Trophoblast cell (in vitro differentiated cells and primary cell): Measurements from ENCODE around the gene IL1RN.

Source experiments
- DNase-seq, 2 donors: peaks; one replicate each; pipeline ENCODE4 v3.0.0-alpha.2; 2016
- H2AFZ ChIP-seq: 2 replicates; pipeline ENCODE4 v1.6.1; 2013; ENCODE audit warnings: low read length, moderate library complexity, mild to moderate bottlenecking; ENCODE audit not compliant: insufficient read depth, poor library complexity
- H2AK5ac ChIP-seq: 2 replicates; pipeline ENCODE4 v1.6.1; 2013; ENCODE audit warnings: mild to moderate bottlenecking, low read length
- H2BK120ac ChIP-seq: 2 replicates; pipeline ENCODE4 v1.6.1; 2013; ENCODE audit warnings: low read length, mild to moderate bottlenecking, moderate library complexity; ENCODE audit not compliant: insufficient read depth, poor library complexity
- H2BK12ac ChIP-seq: 2 replicates; pipeline ENCODE4 v1.6.1; 2013; ENCODE audit warnings: mild to moderate bottlenecking, low read length, moderate library complexity
- H2BK5ac ChIP-seq: 2 replicates; pipeline ENCODE4 v1.6.1; 2013; ENCODE audit warnings: low read length, low read depth, moderate library complexity, mild to moderate bottlenecking; ENCODE audit not compliant: poor library complexity
- H3K14ac ChIP-seq: 2 replicates; pipeline ENCODE4 v1.6.1; 2013; ENCODE audit warnings: mild to moderate bottlenecking, low read length
- H3K18ac ChIP-seq: 2 replicates; pipeline ENCODE4 v1.6.1; 2013; ENCODE audit warnings: mild to moderate bottlenecking, low read length
- H3K23ac ChIP-seq: 2 replicates; pipeline ENCODE4 v1.6.1; 2013; ENCODE audit warnings: low read length
- H3K27ac ChIP-seq: 2 replicates; pipeline ENCODE4 v1.5.1; 2013; ENCODE audit warnings: low read depth, mild to moderate bottlenecking, inconsistent platforms, low read length, moderate library complexity
- H3K27me3 ChIP-seq: 2 replicates; pipeline ENCODE4 v1.6.1; 2013; ENCODE audit warnings: inconsistent platforms, mild to moderate bottlenecking, low read length, moderate library complexity; ENCODE audit not compliant: insufficient read depth
- H3K36me3 ChIP-seq, 2 experiments: 1 replicate in 1 of 2; 2 replicates in 1 of 2; pipeline ENCODE4 v1.6.1; 2013; ENCODE audit warnings: low read length in 2 of 2, mild to moderate bottlenecking in 2 of 2, moderate library complexity in 1 of 2; ENCODE audit not compliant: insufficient read depth in 2 of 2, control insufficient read depth in 1 of 2
- H3K4ac ChIP-seq: 2 replicates; pipeline ENCODE4 v1.6.1; 2013; ENCODE audit warnings: low read depth, mild to moderate bottlenecking, low read length, moderate library complexity
- H3K4me1 ChIP-seq, 2 experiments: 1 replicate in 1 of 2; 2 replicates in 1 of 2; pipeline ENCODE4 v1.6.1; 2013; ENCODE audit warnings: low read length in 2 of 2, mild to moderate bottlenecking in 2 of 2, moderate library complexity in 1 of 2; ENCODE audit not compliant: insufficient read depth in 2 of 2, control insufficient read depth in 1 of 2
- H3K4me2 ChIP-seq: 2 replicates; pipeline ENCODE4 v1.6.1; 2013; ENCODE audit warnings: inconsistent platforms, mild to moderate bottlenecking, low read length, moderate library complexity
- H3K4me3 ChIP-seq: 2 replicates; pipeline ENCODE4 v1.5.1; 2013; ENCODE audit warnings: mild to moderate bottlenecking, low read depth, low read length, inconsistent platforms
- H3K79me1 ChIP-seq: one replicate; pipeline ENCODE4 v1.6.1; 2013; ENCODE audit warnings: low read length
- H3K79me2 ChIP-seq: 2 replicates; pipeline ENCODE4 v1.6.1; 2013; ENCODE audit warnings: low read length, mild to moderate bottlenecking; ENCODE audit not compliant: control insufficient read depth, insufficient read depth, poor library complexity
- H3K9ac ChIP-seq: 2 replicates; pipeline ENCODE4 v1.6.1; 2013; ENCODE audit warnings: mild to moderate bottlenecking, low read length
- H3K9me3 ChIP-seq: 2 replicates; pipeline ENCODE4 v1.6.1; 2013; ENCODE audit warnings: low read depth, mild to moderate bottlenecking, control low read depth, inconsistent platforms, low read length; ENCODE audit not compliant: insufficient read depth
- H4K12ac ChIP-seq: 2 replicates; pipeline ENCODE4 v1.6.1; 2013; ENCODE audit warnings: low read depth, mild to moderate bottlenecking, low read length, moderate library complexity
- H4K8ac ChIP-seq: 2 replicates; pipeline ENCODE4 v1.6.1; 2013; ENCODE audit warnings: low read depth, mild to moderate bottlenecking, low read length, moderate library complexity
- H4K91ac ChIP-seq: one replicate; pipeline ENCODE4 v1.6.1; 2013; ENCODE audit warnings: low read depth, mild to moderate bottlenecking, low read length, moderate library complexity
- WGBS: extraction: QIAGEN DNeasy Blood & Tissue Kit; methylation state at CpG from one replicate; pipeline ENCODE4 v1.1.7; 2013; ENCODE audit warnings: missing lambda C conversion rate; ENCODE audit not compliant: insufficient read length, insufficient coverage; ENCODE audit errors: extremely low coverage; 5-methylcytosine and 5-hydroxymethylcytosine counted together

Gene IL1RN

DNA sequence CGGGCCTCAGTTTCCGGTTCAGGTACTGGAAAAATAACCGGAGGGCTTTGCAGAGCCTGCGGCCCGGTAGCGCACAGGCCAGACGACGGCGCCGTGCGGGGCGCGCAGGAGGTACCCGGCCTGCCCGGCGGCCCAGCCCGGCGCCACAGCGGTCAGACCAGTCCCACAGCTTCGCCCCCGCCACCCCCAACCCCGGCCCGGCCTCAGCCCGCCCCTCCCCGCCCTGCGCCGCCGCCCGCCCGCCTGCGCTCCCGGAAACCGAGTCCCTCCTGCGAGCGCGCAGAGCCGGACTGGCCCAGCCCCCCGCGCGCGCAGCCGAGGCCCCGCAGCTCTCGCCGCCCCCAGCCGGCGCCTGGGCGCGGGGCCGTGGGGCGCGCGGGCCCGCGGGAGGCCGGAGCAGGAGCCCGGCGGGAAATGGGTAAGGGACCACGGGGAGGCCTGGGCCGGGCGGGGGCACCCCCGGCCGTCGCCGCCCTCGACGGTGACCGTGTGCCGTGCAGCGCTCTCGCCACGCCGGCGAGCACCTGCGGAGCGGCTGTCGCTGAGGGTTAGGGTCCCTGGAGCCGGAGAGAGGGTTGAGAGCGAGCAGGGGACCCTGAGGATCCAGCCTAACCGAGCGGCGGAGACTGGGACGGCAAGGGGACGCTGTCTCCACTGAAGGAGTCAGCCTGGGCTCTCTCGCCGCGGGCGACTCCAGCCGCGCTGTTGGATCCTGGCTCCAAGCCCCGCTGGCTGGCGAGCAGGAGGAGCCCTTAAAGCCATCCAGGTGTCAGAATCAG is 29.9 kb downstream of the IL1RN start:
- peak; percentile 63 to 73 for DNase-seq
- H3K23ac ChIP-seq: peak overlapping the region; percentile 87
- peak overlapping the region; percentile 98 for H2BK5ac ChIP-seq
- H3K4ac ChIP-seq: peak overlapping the region; percentile 94
- no peaks in the 10 kb centered on the region for H3K9me3 ChIP-seq
- peak overlapping the region; percentile 99 for H4K91ac ChIP-seq
- WGBS: no CpG with 5 or more reads among the region's 92 CpGs
- peak overlapping the region; percentile 65 for H2AFZ ChIP-seq
- peak overlapping the region; percentile 89 for H2AK5ac ChIP-seq
- peak overlapping the region; percentile 100 for H3K9ac ChIP-seq
- H2BK120ac ChIP-seq: peak overlapping the region; percentile 95
- peak overlapping the region; percentile 99 for H3K4me3 ChIP-seq
- H3K27me3 ChIP-seq: no peaks in the 10 kb centered on the region
- H3K79me1 ChIP-seq: peaks cover 21% of the 10 kb centered on the region
- peaks cover 4 to 21% of the 10 kb centered on the region in 2 experiments for H3K4me1 ChIP-seq
- peak overlapping the region; percentile 81 for H3K4me2 ChIP-seq
- H4K8ac ChIP-seq: peak overlapping the region; percentile 98
- peak overlapping the region; percentile 99 for H3K18ac ChIP-seq
- peak overlapping the region; percentile 97 for H4K12ac ChIP-seq
- peak overlapping the region; percentile 61 for H2BK12ac ChIP-seq
- peak overlapping the region; percentile 99 for H3K14ac ChIP-seq
- no peaks in the 10 kb centered on the region for H3K36me3 ChIP-seq
- peaks cover 8% of the 10 kb centered on the region for H3K79me2 ChIP-seq
- H3K27ac ChIP-seq: peak overlapping the region; percentile 98

DNA sequence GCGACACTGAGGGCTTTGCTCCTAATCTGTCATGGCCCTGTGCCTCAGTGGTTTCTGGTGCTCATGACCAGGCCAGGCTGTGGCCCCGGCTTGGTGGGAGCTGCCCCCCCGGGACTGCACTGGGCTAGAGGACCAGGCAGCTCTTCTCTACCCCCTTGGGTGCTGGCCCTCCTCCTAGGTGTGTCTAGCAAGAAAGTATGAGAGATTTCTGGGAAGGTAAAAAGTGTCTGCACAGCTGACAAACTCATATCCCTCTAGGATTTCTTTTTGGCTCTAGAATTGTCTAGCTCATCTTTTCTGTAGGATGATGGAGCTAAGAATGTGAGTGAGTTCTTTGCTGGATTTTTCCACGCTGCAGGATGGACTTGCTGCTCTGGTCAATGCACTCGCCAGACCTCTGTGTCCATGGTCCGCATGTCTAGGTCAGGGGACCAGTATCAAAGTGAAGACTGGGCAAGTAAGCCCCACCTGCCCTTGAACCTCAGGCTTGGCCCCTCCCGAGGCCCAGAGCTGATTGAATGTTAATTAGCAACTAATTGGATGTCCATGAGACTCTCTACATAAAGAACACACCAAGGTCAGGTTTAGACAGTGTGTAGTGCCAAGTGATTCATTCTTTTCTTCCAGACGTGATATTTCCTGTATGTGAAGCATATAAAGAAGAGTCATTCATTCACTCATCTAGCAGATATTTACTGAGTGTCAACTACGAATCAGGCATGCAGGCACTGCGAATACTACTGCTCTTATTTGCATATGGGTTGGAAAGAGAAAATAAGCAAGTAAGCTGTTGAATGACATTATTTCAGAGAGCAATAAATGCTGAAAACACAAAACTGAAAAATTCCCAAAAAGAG is 30.7 kb downstream of the IL1RN start:
- Histone ChIP-seq H3K27ac (peak overlapping the region; percentile 98), H3K36me3 (no peaks in the 10 kb centered on the region), H3K4me3 (peak overlapping the region; percentile 99), H2BK120ac (peak overlapping the region; percentile 95), H4K8ac (peak overlapping the region; percentile 98), H2BK12ac (peak overlapping the region; percentile 72), H3K27me3 (no peaks in the 10 kb centered on the region), H3K23ac (peak overlapping the region; percentile 97), H3K4me2 (peak overlapping the region; percentile 81), H3K79me2 (peaks cover 8% of the 10 kb centered on the region), H3K14ac (peak overlapping the region; percentile 99), H3K9me3 (no peaks in the 10 kb centered on the region), H3K9ac (peak overlapping the region; percentile 100), H2AFZ (peak overlapping the region; percentile 65), H2AK5ac (peak overlapping the region; percentile 89), H3K4ac (peak overlapping the region; percentile 94), H4K91ac (peak overlapping the region; percentile 99), H3K79me1 (peaks cover 21% of the 10 kb centered on the region), H4K12ac (peak overlapping the region; percentile 97), H3K18ac (peak overlapping the region; percentile 99), H3K4me1 (peaks cover 4 to 21% of the 10 kb centered on the region in 2 experiments), H2BK5ac (peak overlapping the region; percentile 98)
- peak; percentile 41 to 56 for DNase-seq
- no CpG with 5 or more reads among the region's 10 CpGs for WGBS

DNA sequence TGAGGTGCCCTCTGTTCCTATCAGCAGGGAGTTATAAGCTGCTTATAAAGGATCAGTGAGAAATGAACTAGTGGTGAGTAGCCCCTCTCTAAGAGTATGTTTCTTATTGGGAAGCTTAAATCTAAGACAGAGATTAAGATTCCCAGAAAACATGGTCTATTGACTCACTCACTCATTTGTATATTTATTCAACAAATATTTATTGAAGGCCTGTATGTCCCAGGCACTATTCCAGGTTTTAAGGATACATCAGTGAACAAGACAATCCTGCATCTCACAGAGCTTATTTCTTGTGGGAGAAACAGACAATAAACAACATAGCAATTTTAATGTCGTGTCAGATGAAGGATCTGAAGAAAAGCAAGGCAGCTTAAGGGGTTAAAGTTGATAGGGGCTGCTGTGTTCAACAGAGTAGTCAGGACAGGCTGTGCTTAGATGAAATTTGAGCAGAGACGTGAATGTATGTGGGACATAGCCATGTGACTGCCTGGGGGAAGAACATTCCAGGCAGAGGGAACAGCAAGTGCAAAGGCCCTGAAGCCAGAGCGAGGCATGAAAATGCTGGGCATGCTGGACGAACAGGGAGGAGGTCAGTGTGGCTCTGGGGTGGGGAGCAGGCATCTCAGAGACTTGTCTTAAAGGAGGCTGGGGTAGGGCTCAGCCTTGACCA is 31.6 kb downstream of the IL1RN start:
- whole genome bisulfite sequencing: no CpG with 5 or more reads among the region's 4 CpGs
- Histone ChIP-seq H2AFZ (no peak overlapping the region), H3K23ac (no peak overlapping the region), H3K4ac (no peak overlapping the region), H4K12ac (no peak overlapping the region), H3K18ac (peak overlapping the region; percentile 7), H3K4me1 (peaks cover 4 to 21% of the 10 kb centered on the region in 2 experiments), H3K9ac (no peak overlapping the region), H3K79me2 (peaks cover 8% of the 10 kb centered on the region), H3K27me3 (no peaks in the 10 kb centered on the region), H4K91ac (peak overlapping the region; percentile 22), H2BK5ac (no peak overlapping the region), H4K8ac (no peak overlapping the region), H2BK12ac (peak overlapping the region; percentile 41), H2BK120ac (no peak overlapping the region), H3K27ac (peak overlapping the region; percentile 67), H3K9me3 (no peaks in the 10 kb centered on the region), H2AK5ac (no peak overlapping the region), H3K36me3 (no peaks in the 10 kb centered on the region), H3K4me3 (no peak overlapping the region), H3K14ac (no peak overlapping the region), H3K79me1 (peaks cover 21% of the 10 kb centered on the region), H3K4me2 (no peak overlapping the region)
- peak; percentile 86 to 93 for DNase-seq

DNA sequence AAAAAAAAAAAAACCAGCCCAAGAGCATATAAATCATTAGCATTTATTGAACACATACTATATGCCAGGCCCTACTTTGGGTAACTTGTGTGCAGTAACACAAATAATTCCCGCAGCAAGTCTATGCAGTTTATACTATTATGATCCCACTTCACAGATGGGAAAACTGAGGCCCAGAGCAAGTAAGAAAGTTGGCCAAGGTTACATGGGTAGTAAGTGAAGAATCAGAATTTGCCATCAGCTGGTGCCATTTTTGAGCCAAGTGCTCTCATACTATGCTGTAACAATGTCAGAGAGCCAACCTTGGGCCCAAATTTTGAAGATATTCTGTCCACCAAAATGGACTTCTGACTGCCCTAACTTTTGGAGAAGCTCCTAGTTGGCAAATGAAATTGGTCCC is 32.9 kb downstream of the IL1RN start:
- H3K79me2 ChIP-seq: peaks cover 8% of the 10 kb centered on the region
- no peak overlapping the region for H4K8ac ChIP-seq
- WGBS: no CpG with 5 or more reads among the region's 1 CpG
- H4K91ac ChIP-seq: no peak overlapping the region
- H3K23ac ChIP-seq: no peak overlapping the region
- H2AK5ac ChIP-seq: no peak overlapping the region
- no peak overlapping the region for H3K4me3 ChIP-seq
- DNase-seq: no peak
- no peak overlapping the region for H3K27ac ChIP-seq
- H3K4me2 ChIP-seq: no peak overlapping the region
- H2BK12ac ChIP-seq: no peak overlapping the region
- peaks cover 21% of the 10 kb centered on the region for H3K79me1 ChIP-seq
- H3K4ac ChIP-seq: no peak overlapping the region
- no peak overlapping the region for H3K14ac ChIP-seq
- no peak overlapping the region for H3K9ac ChIP-seq
- H2BK5ac ChIP-seq: no peak overlapping the region
- no peaks in the 10 kb centered on the region for H3K36me3 ChIP-seq
- no peak overlapping the region for H2AFZ ChIP-seq
- H4K12ac ChIP-seq: no peak overlapping the region
- no peak overlapping the region for H3K18ac ChIP-seq
- no peaks in the 10 kb centered on the region for H3K9me3 ChIP-seq
- peaks cover 12 to 33% of the 10 kb centered on the region in 2 experiments for H3K4me1 ChIP-seq
- no peak overlapping the region for H2BK120ac ChIP-seq
- no peaks in the 10 kb centered on the region for H3K27me3 ChIP-seq
